IMR-90 (cell line): ENCODE data around the gene SLC25A21.
"Not testable (repeated sequence)": the region's sequence is repeated elsewhere in the genome, so short reads cannot be mapped to it uniquely, and the experiment has no call there.

ENCODE experiments used
- CTCF ChIP-seq: conservative IDR thresholded peaks from 2 replicates; pipeline ENCODE4 v1.5.1; 2012; ENCODE audit warnings: mild to moderate bottlenecking, low read depth, low read length, improper control_type of control experiment
- POLR2A ChIP-seq: IDR thresholded peaks from 2 replicates; pipeline ENCODE4 v1.6.1; 2012; ENCODE audit warnings: mild to moderate bottlenecking, low read depth, low read length

GRCh38 chr14:37074320-37074719, 98.1 kb downstream of the SLC25A21 start:
- not testable (repeated sequence) for TF ChIP-seq CTCF, POLR2A
